Body of pancreas (tissue), 4 donors: ENCODE measurements around the gene ROPN1.

ENCODE experiments used
- POLR2A ChIP-seq, 3 donors: fragments of 450-650 bp; IDR thresholded peaks; one replicate each; pipeline ENCODE4 v1.6.1; 2016; ENCODE audit warnings: antibody characterized with exemption in 3 of 3, mild to moderate bottlenecking in 2 of 3
- TF ChIP-seq, protein P1 (sequence below), 7 experiments: fragments of 450-650 bp in 4 of 7; fragments of 200-600 bp in 3 of 7; sonication (generic) in 3 of 7; IDR thresholded peaks; one replicate each; pipeline ENCODE4 v1.5.1; 2016 to 2019; ENCODE audit warnings: antibody characterized with exemption in 7 of 7

DNA sequence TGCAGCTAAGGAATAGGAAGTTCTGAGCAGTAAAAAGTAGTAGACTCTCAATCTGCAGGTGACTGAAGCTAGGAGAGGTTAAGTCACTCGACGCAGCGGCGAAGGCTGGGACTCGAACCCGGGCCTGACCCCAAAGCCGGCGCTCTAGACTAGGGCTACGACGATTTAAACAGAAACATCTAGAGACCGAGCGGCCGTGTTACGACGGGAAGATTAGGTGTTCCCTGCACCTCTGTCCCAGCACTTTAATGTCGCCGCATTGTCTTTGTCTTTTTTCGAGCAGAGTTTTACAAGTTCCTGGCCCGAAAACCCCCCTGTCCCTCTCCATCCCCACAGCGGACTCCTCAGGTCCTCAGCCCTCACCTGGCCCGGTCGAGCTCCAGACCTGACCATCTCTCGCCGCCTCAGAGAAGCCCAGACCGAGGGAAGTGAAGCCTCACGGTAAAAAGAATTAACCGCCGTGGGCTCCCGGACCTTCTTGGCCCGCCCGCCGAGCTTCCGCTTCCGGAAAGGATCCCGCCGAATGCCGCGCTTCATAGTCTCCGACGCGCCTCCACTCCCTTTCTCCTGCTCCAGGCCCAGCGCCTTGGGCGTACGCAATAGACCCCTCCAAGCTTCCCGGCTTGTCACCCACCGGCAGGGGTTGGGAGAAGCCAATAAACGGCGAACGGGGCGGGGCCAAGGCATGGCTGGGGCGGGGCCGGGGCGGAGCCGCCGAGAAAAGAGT is 31.0 kb downstream of the ROPN1 start, which contains the start of gene CCDC14:
- TF ChIP-seq, protein P1, sequence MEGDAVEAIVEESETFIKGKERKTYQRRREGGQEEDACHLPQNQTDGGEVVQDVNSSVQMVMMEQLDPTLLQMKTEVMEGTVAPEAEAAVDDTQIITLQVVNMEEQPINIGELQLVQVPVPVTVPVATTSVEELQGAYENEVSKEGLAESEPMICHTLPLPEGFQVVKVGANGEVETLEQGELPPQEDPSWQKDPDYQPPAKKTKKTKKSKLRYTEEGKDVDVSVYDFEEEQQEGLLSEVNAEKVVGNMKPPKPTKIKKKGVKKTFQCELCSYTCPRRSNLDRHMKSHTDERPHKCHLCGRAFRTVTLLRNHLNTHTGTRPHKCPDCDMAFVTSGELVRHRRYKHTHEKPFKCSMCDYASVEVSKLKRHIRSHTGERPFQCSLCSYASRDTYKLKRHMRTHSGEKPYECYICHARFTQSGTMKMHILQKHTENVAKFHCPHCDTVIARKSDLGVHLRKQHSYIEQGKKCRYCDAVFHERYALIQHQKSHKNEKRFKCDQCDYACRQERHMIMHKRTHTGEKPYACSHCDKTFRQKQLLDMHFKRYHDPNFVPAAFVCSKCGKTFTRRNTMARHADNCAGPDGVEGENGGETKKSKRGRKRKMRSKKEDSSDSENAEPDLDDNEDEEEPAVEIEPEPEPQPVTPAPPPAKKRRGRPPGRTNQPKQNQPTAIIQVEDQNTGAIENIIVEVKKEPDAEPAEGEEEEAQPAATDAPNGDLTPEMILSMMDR (IDR thresholded peaks at IDR 0.05): peak in 1 of 7 experiments; percentile 20
- TF ChIP-seq POLR2A (IDR thresholded peaks at IDR 0.05): peak in 2 of 3 donors; percentile 81 to 85
